Pulmonary artery endothelial cell (primary cell): Measurements from ENCODE around the gene TAF6. TPM values are rescaled to one million over a fixed set of nuclear protein-coding genes. Genes with fewer than 3 reads are reported as not detected.
"Not testable (repeated sequence)": the region's sequence is repeated elsewhere in the genome, so short reads cannot be mapped to it uniquely, and the experiment has no call there.

ENCODE experiments used
- DNase-seq: peaks from one replicate; pipeline ENCODE4 v3.0.0-alpha.2; 2011; ENCODE audit warnings: low read depth, low spot score
- total RNA-seq: library from RNA; depleted of rRNA; stranded (reverse); fragments of >200 nt; gene quantifications from 2 replicates; pipeline ENCODE4 v1.2.3, GENCODE V29; 2014

The TAF6 gene
- total RNA-seq, 1 donor from 2014 or later: 30.5 TPM

- no peak for DNase-seq
Observed at GRCh38 chr7:100152937-100153666, 33.9 kb upstream of the TAF6 start.

- no peak for DNase-seq
Observed at GRCh38 chr7:100152404-100152803, 33.2 kb upstream of the TAF6 start.

- DNase-seq: peak; percentile 96
Observed at GRCh38 chr7:100148559-100149328, 29.6 kb upstream of the TAF6 start, which contains the start of gene LAMTOR4. Gene LAMTOR4 (plus strand): TSS chr7:100148918. CDS start chr7:100148973, 55 bp downstream.

GRCh38 chr7:100148225-100148558, 29.0 kb upstream of the TAF6 start:
- DNase-seq: no peak

- no peak for DNase-seq
Observed at GRCh38 chr7:100147278-100147677, 28.1 kb upstream of the TAF6 start.

GRCh38 chr7:100146350-100146749, 27.2 kb upstream of the TAF6 start:
- not testable (repeated sequence) for DNase-seq

- no peak for DNase-seq
Observed at GRCh38 chr7:100142461-100142860, 23.3 kb upstream of the TAF6 start.

GRCh38 chr7:100141555-100141949, 22.4 kb upstream of the TAF6 start:
- DNase-seq: no peak

GRCh38 chr7:100137851-100138760, 18.9 kb upstream of the TAF6 start:
- DNase-seq: no peak

GRCh38 chr7:100132697-100133151, 13.6 kb upstream of the TAF6 start:
- peak; percentile 29 for DNase-seq

- no peak for DNase-seq
Observed at GRCh38 chr7:100132126-100132525, 13.0 kb upstream of the TAF6 start.

GRCh38 chr7:100130608-100131453, 11.7 kb upstream of the TAF6 start:
- no peak for DNase-seq

GRCh38 chr7:100130220-100130607, 11.1 kb upstream of the TAF6 start:
- not testable (repeated sequence) for DNase-seq

- no peak for DNase-seq
Observed at GRCh38 chr7:100128637-100128963, 9.4 kb upstream of the TAF6 start.

GRCh38 chr7:100127866-100128636, 8.9 kb upstream of the TAF6 start:
- DNase-seq: no peak

- DNase-seq: peak; percentile 79
Observed at GRCh38 chr7:100126931-100127865, 8.0 kb upstream of the TAF6 start, which contains the start of gene MBLAC1. Gene MBLAC1 (plus strand): TSS chr7:100126967. CDS start chr7:100127396, 429 bp downstream.

GRCh38 chr7:100126239-100126930, 7.2 kb upstream of the TAF6 start:
- no peak for DNase-seq
